Hypothalamus (tissue), 51 donors: Measurements from ENCODE around the gene LGR5.

Experiments used
- DNase-seq, 51 donors: peaks; one replicate each; lab custom pipeline; 2025; lab: John Stamatoyannopoulos, UW

LGR5 gene

GRCh38 chr12:71432936-71433335 lies 6.7 kb upstream of the LGR5 start:
- no peak for DNase-seq

GRCh38 chr12:71436696-71437095 lies 2.9 kb upstream of the LGR5 start:
- DNase-seq = no peak

DNA sequence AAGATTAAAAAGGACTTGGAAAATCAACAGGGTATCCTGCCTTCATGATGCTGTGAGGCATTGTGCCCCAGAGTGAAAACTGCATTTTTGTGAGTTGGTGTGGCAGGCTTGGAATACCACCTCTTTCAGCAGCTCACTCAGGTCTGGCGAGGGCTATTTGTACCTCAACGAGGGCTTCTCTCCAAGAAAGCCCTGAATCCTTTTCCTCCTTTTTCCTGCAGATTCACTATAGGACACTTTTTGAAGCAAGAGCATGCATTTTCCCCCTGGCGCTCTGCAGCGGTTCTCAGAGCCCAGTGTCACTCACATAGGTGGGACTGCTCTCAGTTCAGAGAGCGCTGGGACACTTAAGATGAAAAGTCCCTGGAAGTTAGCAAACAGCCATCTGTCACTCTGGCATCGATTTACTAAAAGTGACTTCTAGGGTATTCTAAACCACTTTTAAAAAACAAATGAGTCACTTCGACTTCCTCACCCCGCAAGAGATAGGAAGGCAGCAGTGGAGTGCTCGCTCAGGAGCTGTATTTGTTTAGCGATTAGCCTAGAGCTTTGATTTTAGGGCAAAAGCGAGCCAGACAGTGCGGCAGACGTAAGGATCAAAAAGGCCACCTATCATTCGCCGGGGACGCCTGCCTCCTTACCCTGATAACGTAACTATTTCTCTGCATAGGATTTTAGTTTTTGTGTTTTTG lies 782 bp upstream of the LGR5 start:
- peak in 4 of 51 donors; percentile 19 to 48 (median 41) for DNase-seq

DNA sequence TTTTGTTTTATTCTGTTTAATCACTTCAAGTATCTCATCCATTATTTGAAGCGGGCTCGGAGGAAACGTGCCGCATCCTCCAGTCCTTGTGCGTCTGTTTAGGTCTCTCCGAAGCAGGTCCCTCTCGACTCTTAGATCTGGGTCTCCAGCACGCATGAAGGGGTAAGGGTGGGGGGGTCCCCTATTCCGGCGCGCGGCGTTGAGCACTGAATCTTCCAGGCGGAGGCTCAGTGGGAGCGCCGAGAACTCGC lies 311 bp upstream of the LGR5 start:
- no peak for DNase-seq

DNA sequence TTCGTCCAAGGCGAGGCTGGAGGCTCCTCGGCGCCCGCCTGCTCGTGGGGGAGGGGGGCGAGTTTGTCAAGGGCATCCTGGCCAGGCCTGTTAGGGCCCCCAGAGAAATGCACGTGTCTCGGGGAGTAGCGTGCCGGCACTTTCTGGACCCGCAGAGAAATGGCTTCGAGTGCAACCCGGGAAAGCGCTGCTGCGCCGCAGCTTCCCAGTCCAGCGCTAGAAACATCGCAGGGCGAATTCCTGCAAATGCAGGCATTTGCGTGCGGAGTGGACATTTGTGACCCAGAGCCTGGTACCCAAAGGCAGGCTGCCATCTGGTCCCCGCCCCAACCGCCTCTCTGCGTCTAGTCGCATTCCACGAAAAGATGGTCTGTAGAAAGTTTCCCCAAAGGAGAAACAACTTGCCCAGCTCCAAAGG lies 756 bp downstream of the LGR5 start:
- DNase-seq = peak in 15 of 51 donors; percentile 3 to 61 (median 41)

GRCh38 chr12:71440763-71441748 lies 1.5 kb downstream of the LGR5 start:
- peak in 2 of 51 donors; percentile 14 to 60 for DNase-seq

DNA sequence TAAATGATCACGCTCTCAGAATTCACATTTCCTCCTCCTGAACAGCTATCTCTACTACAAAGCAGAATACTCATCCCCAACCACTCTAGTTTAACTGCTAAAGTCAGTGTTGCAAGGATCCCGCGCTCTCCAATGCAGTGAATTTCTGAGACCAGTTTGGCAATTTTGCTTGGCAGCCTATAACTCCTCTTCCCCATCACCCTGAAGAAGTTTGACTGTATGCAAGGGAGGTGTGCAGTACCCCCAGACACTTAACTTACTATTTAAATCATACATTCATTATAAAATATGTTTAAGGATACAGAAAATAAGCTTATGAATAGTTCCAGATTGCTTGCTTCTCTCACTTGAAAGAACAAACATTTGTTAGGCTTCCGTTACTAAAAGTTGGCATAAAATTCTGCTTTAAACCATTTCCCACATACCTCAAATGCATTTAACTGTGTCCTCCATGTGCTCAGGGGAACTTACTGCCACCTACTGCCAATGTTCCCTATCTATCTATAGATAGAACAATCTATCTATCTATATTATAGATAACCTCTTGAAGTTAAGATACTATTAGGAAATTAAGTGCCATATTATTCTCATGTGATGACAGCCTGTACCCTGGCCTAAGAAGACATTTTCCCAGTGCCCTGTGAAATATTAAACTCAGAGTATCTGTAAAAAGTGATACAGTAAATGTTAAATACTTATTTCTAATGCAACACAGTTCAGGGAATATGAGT lies 2.4 kb downstream of the LGR5 start:
- peak in 2 of 51 donors; percentile 25 to 34 for DNase-seq

- peak in 1 of 51 donors; percentile 18 for DNase-seq
Observed at GRCh38 chr12:71442567-71442931, 3.0 kb downstream of the LGR5 start.

- DNase-seq = no peak
Observed at GRCh38 chr12:71445071-71445470, 5.5 kb downstream of the LGR5 start.

GRCh38 chr12:71447691-71448132 lies 8.1 kb downstream of the LGR5 start:
- peak in 21 of 51 donors; percentile 2 to 63 (median 28) for DNase-seq

- no peak for DNase-seq
Observed at GRCh38 chr12:71448150-71448581, 8.6 kb downstream of the LGR5 start.

GRCh38 chr12:71449373-71450070 lies 9.9 kb downstream of the LGR5 start:
- DNase-seq = no peak

- no peak for DNase-seq
Observed at GRCh38 chr12:71452006-71452405, 12.4 kb downstream of the LGR5 start.

DNA sequence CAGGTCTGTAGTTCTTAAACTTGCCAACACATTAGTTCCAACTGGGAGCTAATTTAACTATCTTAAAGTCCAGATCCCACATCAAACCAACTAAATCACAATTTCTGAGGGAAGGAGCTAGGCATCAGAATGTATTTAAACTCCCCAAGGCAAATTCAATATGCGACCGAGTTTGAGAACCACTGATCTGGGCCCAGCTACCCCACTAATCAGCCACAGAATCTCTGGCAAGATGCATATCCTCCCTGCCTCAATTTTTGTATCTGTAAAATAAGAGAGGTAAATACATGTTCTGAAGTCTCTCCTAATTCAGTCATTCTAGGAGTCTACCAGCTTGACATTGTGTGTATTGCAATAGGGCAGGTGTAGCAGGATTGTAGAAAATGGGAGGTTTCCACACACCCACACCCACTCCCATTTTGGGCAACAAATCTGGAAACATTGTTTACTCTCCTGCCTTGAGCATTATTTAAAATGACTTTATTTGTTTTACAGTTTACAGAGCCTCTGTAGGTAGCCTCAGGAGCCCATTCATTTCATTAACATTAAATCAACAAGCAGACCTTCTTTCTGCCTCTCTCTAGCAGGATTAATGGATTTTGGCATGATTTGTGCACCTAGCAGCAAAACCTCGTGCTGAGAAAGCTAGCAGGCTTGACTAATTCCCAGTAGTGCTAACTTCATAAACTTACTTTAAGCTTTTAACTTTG lies 15.6 kb downstream of the LGR5 start:
- DNase-seq = peak in 1 of 51 donors; percentile 25

DNA sequence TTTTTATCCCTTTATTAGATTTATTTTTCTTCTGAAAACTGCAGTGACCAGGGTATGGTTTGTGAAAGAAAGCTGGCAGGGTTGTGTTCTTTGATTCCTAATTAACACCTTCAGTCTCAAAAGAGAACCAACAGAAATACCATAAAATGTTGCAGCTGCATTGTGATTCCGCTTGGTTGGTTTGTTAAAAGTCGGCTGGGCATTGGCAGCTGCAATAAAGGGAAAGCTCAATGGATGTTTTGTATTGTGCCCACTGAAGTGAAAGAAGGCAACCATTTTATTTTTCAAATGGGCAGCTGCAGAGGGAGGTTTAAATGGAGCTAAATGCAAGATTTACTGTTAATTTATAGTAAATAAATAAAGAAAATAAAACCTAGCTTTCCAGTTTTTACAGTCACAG lies 16.7 kb downstream of the LGR5 start:
- DNase-seq = peak in 9 of 51 donors; percentile 8 to 75 (median 35)

DNA sequence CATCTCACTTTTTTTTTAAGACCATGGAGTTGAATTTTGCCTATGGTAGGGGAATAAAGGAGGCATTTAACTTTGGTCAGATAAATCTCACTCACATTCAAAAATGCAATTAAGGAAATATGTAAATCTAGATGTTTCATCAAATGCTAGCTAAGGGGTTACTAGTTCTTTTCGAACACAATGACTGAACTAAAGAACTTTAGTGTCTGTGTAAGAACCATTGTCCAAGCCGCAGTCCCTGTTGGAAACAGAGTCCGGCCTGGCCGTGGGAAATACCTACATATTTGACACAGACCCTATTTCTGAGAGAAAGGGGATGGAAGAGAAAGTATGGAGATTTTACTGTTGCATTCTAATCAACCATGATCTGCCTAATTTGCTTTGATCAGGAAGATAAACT lies 17.4 kb downstream of the LGR5 start:
- DNase-seq = peak in 1 of 51 donors; percentile 56

- DNase-seq = no peak
Observed at GRCh38 chr12:71460318-71460717, 20.7 kb downstream of the LGR5 start.

GRCh38 chr12:71460850-71461609 lies 21.4 kb downstream of the LGR5 start:
- DNase-seq = no peak

DNA sequence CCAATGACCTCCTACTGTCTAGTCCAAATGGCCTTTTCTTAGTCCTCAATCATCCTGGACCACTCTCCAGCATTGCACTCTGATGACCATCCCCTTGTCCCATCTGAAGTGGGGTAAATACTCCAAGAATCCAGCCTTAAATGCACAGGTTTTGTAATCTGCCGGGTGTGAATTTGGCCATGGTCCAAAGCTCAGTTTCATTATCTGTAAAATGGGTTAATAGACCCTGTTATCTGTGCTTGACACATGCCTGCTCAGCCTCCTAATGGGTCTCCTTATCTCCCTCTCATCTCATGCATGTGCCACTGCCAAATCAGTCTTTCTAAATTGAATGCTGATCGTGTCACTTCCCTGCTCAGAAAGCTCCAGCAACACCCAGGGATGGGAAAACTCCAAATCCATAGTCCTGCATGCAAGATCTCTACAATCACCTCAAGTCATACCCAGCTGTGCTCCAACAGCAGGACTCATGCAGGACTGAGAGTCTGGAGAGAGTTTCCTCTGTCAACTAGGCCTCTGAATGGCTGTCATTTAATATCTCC lies 22.3 kb downstream of the LGR5 start:
- DNase-seq = no peak
